ENCODE data around the gene FZD8. TPM values are rescaled to one million over a fixed set of nuclear protein-coding genes. Genes with fewer than 3 reads are reported as not detected.

FZD8 gene
- total RNA-seq, 1 donor from 2014 or later: 35.5 TPM

DNA sequence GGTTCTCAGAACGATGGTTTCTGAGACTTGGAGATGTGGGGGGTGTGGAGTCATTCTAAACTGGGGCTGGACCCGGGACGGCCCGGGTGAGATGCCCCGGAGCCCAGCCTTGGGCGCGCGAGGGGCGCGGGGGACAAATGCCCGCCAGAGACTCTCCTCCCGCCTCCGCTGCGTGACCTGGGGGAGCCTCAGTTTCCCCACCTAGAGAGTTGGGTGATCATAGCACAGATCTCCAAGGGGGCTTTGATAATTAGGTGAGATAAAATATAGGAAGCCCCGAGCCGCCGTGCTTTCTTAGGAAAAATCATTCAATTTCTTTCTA, 658 bp upstream of the FZD8 start:
- H3K27ac ChIP-seq (ENCODE audit: low read depth, low read length): peak overlapping the region; percentile 52
- no peaks in the 10 kb centered on the region for H3K27me3 ChIP-seq (ENCODE audit: control insufficient read depth in 3 of 3, insufficient read depth in 3 of 3, low read length in 3 of 3)
- peaks cover 20 to 28% (median 22%) of the 10 kb centered on the region in 3 donors for H3K4me1 ChIP-seq (ENCODE audit: control insufficient read depth in 3 of 3, insufficient read depth in 3 of 3, low read length in 3 of 3)
- H3K36me3 ChIP-seq (ENCODE audit: control insufficient read depth in 3 of 3, insufficient read depth in 3 of 3, low read length in 3 of 3): peaks cover 0 to 2% (median 2%) of the 10 kb centered on the region in 3 donors
- peak overlapping the region; percentile 90 to 93 (median 91) for H3K4me3 ChIP-seq (ENCODE audit: low read length in 3 of 3)
- H3K9ac ChIP-seq (ENCODE audit: low read depth in 1 of 3, low read length in 3 of 3): peak overlapping the region; percentile 63 to 79 (median 75)
- no peaks in the 10 kb centered on the region for H3K9me3 ChIP-seq (ENCODE audit: control insufficient read depth in 3 of 3, low read length in 3 of 3)

DNA sequence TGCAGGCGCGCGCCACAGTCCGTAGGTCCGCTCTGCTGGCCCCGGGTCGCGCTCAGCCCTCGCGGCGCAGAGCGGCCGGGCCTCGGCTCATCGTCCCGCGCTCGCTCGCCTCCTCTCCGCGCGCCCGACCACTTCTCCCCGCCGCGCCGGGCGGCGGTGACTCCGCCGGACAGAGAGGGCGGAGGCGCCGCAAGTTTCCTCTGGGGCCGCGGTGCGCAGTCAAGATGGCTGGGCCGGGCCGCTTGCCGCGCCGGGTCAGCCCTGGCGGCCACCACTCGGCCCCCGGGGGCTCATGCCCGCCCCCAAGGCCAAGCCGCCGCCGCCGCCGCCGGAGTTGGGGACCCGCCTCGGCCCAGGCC, 441 bp downstream of the FZD8 start:
- Histone ChIP-seq H3K9me3 (ENCODE audit: control insufficient read depth in 3 of 3, low read length in 3 of 3) (no peaks in the 10 kb centered on the region), H3K27me3 (ENCODE audit: control insufficient read depth in 3 of 3, insufficient read depth in 3 of 3, low read length in 3 of 3) (no peaks in the 10 kb centered on the region), H3K9ac (ENCODE audit: low read depth in 1 of 3, low read length in 3 of 3) (peak overlapping the region; percentile 72 to 86 (median 74)), H3K4me3 (ENCODE audit: low read length in 3 of 3) (peak overlapping the region; percentile 90 to 93 (median 91)), H3K36me3 (ENCODE audit: control insufficient read depth in 3 of 3, insufficient read depth in 3 of 3, low read length in 3 of 3) (peaks cover 0 to 2% (median 2%) of the 10 kb centered on the region in 3 donors), H3K4me1 (ENCODE audit: control insufficient read depth in 3 of 3, insufficient read depth in 3 of 3, low read length in 3 of 3) (peaks cover 20 to 28% (median 22%) of the 10 kb centered on the region in 3 donors), H3K27ac (ENCODE audit: low read depth, low read length) (peak overlapping the region; percentile 75)

DNA sequence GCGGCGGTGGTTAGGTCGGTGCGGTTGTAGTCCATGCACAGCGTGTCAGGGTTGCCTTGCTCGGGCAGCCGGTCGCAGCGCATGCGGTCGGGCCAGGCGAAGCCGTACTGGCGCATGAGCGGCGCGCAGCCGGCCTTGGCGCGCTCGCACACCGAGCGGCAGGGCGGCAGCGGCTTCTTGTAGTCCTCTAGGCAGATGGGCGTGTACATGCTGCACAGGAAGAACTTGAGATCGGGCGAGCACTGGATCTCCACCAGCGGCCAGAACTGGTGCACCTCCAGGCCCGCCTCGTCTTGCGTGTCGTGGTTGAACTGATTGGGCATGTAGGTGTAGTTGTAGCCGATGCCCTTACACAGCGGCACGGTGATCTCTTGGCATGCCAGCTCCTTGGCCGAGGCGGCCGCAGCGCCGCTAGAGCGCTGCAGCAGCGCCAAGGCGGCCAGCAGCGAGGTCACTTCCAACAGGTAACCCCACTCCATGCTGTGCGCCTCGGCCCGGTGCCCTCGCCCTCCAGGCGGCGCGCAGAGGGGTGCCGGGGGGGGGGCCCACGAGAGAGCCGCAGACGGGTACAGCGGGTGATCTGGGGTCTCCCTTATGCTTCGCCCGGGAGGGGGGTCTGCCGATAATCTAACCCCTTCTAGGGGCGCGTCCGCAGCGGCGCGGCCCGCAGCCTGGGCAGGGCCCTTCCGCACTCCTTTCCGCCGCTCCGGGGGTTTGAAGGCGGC, 983 bp downstream of the FZD8 start:
- Histone ChIP-seq H3K36me3 (ENCODE audit: control insufficient read depth in 3 of 3, insufficient read depth in 3 of 3, low read length in 3 of 3) (peaks cover 0 to 2% (median 2%) of the 10 kb centered on the region in 3 donors), H3K27me3 (ENCODE audit: control insufficient read depth in 3 of 3, insufficient read depth in 3 of 3, low read length in 3 of 3) (no peaks in the 10 kb centered on the region), H3K9ac (ENCODE audit: low read depth in 1 of 3, low read length in 3 of 3) (peak overlapping the region; percentile 72 to 86 (median 74)), H3K4me3 (ENCODE audit: low read length in 3 of 3) (peak overlapping the region; percentile 80 to 93 (median 91)), H3K27ac (ENCODE audit: low read depth, low read length) (peak overlapping the region; percentile 75), H3K9me3 (ENCODE audit: control insufficient read depth in 3 of 3, low read length in 3 of 3) (no peaks in the 10 kb centered on the region), H3K4me1 (ENCODE audit: control insufficient read depth in 3 of 3, insufficient read depth in 3 of 3, low read length in 3 of 3) (peaks cover 20 to 28% (median 22%) of the 10 kb centered on the region in 3 donors)

DNA sequence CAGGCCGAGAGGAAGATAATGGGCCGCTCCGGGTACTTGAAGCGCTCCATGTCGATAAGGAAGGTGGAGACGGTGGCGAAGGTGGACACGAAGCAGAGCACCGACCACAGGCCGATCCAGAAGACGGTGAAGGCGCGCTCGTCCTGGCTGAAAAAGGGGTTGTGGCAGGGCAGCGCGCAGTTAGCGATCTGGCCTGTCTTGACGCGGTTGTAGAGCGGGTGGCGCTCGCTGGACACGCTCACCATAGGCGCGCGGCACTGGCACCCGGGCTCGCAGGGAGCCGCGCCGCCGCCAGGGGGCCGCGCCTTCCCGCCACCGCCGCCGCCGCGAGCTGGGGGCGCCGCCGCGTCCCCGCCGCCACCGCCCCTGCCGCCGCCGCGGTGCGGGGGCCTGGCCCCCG, 1.6 kb downstream of the FZD8 start:
- Histone ChIP-seq H3K36me3 (ENCODE audit: control insufficient read depth in 3 of 3, insufficient read depth in 3 of 3, low read length in 3 of 3) (peaks cover 0 to 2% (median 2%) of the 10 kb centered on the region in 3 donors), H3K4me3 (ENCODE audit: low read length in 3 of 3) (peak overlapping the region; percentile 75 to 85 (median 77)), H3K27me3 (ENCODE audit: control insufficient read depth in 3 of 3, insufficient read depth in 3 of 3, low read length in 3 of 3) (no peaks in the 10 kb centered on the region), H3K9ac (ENCODE audit: low read depth in 1 of 3, low read length in 3 of 3) (peak overlapping the region in 2 of 3 donors; percentile 57 to 74), H3K4me1 (ENCODE audit: control insufficient read depth in 3 of 3, insufficient read depth in 3 of 3, low read length in 3 of 3) (peaks cover 20 to 28% (median 24%) of the 10 kb centered on the region in 3 donors), H3K9me3 (ENCODE audit: control insufficient read depth in 3 of 3, low read length in 3 of 3) (no peaks in the 10 kb centered on the region), H3K27ac (ENCODE audit: low read depth, low read length) (no peak overlapping the region)

DNA sequence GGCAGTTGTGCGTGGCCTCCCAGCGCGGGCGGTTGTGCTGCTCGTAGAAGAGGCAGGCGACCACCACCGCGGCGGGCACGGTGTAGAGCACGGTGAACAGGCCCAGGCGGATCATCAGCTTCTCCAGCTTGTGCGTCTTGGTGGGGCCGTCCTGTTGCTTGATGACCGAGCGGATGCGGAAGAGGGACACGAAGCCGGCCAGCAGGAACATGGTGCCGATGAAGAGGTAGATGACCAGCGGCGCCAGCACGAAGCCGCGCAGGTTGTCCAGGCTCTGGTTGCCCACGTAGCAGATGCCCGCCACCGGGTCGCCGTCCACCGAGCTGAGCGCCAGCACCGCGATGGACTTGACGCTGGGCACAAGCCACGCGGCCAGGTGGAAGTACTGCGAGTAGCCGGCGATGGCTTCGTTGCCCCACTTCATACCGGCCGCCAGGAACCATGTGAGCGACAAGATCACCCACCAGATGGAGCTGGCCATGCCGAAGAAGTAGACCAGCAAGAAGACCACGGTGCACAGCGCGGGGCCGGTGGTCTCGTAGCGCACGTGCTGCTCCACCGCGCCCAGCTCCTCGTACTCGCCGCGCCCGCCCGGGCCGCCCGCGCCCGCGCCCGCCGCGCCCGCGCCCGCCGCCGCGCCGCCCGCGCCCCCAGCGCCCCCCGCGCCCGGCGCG, 2.2 kb downstream of the FZD8 start:
- Histone ChIP-seq H3K27ac (ENCODE audit: low read depth, low read length) (no peak overlapping the region), H3K27me3 (ENCODE audit: control insufficient read depth in 3 of 3, insufficient read depth in 3 of 3, low read length in 3 of 3) (no peaks in the 10 kb centered on the region), H3K9ac (ENCODE audit: low read depth in 1 of 3, low read length in 3 of 3) (peak overlapping the region in 2 of 3 donors; percentile 4 to 74), H3K36me3 (ENCODE audit: control insufficient read depth in 3 of 3, insufficient read depth in 3 of 3, low read length in 3 of 3) (peaks cover 0 to 2% (median 2%) of the 10 kb centered on the region in 3 donors), H3K9me3 (ENCODE audit: control insufficient read depth in 3 of 3, low read length in 3 of 3) (no peaks in the 10 kb centered on the region), H3K4me3 (ENCODE audit: low read length in 3 of 3) (peak overlapping the region; percentile 48 to 85 (median 77)), H3K4me1 (ENCODE audit: control insufficient read depth in 3 of 3, insufficient read depth in 3 of 3, low read length in 3 of 3) (peaks cover 20 to 28% (median 24%) of the 10 kb centered on the region in 3 donors)

DNA sequence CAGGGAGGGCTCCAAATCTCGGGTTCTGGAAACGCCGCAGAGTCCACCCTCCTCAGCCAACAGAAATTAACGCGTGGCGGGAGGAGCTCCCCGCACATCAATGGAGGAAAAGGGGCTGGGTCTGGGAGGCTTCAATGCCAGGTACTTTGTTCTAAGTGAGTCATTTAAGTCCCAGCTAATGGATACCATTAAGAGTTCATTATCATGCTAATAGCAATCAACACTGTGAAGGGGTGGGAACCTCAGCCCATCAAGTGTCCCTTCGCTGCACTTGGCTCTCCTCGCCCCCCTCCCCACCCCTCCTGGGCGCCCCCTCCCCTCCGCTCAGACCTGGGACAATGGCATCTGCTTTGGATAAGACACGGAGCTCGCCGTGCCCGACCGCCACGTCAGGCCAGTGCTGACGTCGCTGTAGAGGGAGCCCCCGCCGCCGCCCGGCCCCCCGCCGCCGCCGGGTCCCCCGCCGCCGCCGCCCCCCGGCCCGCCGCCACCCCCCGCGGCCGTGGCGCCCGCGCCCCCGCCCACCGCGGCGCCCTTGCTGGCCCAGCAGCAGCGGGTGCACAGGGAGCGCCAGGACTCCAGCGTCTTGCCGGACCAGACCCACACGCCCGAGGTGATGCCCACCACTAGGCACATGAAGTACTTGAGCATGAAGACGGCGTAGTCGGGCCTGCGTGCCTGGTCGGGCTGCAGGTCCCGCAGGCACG, 2.9 kb downstream of the FZD8 start:
- Histone ChIP-seq H3K9ac (ENCODE audit: low read depth in 1 of 3, low read length in 3 of 3) (peak overlapping the region in 1 of 3 donors; percentile 10), H3K9me3 (ENCODE audit: control insufficient read depth in 3 of 3, low read length in 3 of 3) (no peaks in the 10 kb centered on the region), H3K27me3 (ENCODE audit: control insufficient read depth in 3 of 3, insufficient read depth in 3 of 3, low read length in 3 of 3) (no peaks in the 10 kb centered on the region), H3K36me3 (ENCODE audit: control insufficient read depth in 3 of 3, insufficient read depth in 3 of 3, low read length in 3 of 3) (peaks cover 0 to 2% (median 2%) of the 10 kb centered on the region in 3 donors), H3K27ac (ENCODE audit: low read depth, low read length) (no peak overlapping the region), H3K4me3 (ENCODE audit: low read length in 3 of 3) (peak overlapping the region; percentile 48 to 77 (median 68)), H3K4me1 (ENCODE audit: control insufficient read depth in 3 of 3, insufficient read depth in 3 of 3, low read length in 3 of 3) (peaks cover 19 to 24% (median 20%) of the 10 kb centered on the region in 3 donors)

DNA sequence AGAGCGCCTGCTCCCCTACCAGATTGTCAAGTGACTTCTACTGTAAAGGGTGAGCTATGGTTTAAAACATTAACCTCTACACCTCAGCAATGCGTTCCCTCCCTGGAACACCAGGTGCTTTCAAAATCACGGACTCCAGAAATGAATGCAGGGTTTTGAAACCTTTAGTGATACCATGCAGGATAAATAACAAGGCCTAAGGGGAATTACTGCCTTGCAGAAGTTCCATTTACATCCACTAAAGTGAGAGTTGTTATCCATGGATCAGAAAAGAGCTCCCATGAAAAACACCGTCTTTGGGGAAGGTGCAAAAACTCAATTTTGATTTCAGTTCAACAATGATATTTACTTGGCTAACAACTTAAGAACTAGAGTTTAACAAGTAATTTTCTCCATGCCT, 4.0 kb downstream of the FZD8 start:
- Histone ChIP-seq H3K9me3 (ENCODE audit: control insufficient read depth in 3 of 3, low read length in 3 of 3) (no peaks in the 10 kb centered on the region), H3K36me3 (ENCODE audit: control insufficient read depth in 3 of 3, insufficient read depth in 3 of 3, low read length in 3 of 3) (peaks cover 0 to 2% (median 2%) of the 10 kb centered on the region in 3 donors), H3K9ac (ENCODE audit: low read depth in 1 of 3, low read length in 3 of 3) (no peak overlapping the region), H3K27me3 (ENCODE audit: control insufficient read depth in 3 of 3, insufficient read depth in 3 of 3, low read length in 3 of 3) (no peaks in the 10 kb centered on the region), H3K27ac (ENCODE audit: low read depth, low read length) (no peak overlapping the region), H3K4me3 (ENCODE audit: low read length in 3 of 3) (no peak overlapping the region), H3K4me1 (ENCODE audit: control insufficient read depth in 3 of 3, insufficient read depth in 3 of 3, low read length in 3 of 3) (peaks cover 15 to 19% (median 16%) of the 10 kb centered on the region in 3 donors)

DNA sequence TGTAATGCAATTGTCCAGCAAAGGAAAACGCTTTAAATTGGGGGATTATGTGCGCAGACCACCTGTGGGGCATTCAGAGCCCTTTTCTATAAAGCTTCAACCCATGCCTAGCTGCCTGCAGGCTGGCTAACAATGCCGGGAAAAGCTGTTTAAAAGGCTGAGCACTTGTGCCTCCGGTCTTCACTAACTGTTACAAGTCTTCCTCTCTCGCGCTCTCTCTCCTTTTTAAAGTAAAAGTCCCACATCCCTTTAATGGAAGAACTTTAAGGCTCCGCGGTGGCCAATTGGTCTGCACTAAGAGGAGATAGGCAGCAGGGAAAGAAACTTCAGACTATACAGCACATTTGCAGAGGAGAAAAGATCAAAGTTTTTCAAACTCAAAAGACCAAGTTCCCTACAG, 4.6 kb downstream of the FZD8 start:
- H3K4me3 ChIP-seq (ENCODE audit: low read length in 3 of 3): no peak overlapping the region

DNA sequence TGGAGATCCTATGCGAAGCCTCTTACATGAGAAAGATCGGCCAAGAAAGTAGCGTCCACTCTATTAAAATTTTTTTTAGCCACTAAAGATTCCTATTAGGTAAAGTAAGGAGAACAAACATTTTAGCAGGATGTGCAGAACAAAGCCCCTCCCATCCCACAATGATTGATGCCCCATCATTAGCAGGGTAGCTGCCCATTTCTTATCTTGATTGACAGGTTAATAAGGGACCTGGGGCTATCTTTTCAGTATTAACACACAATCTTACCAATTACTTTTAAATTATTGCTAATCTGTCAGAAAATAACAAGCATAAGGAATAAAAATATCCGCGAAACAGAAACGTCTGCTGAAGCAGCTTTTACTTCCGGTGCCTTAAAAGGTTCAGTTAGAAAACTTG, 5.1 kb downstream of the FZD8 start:
- H3K4me1 ChIP-seq (ENCODE audit: control insufficient read depth in 3 of 3, insufficient read depth in 3 of 3, low read length in 3 of 3): peaks cover 10 to 13% (median 10%) of the 10 kb centered on the region in 3 donors
- H3K27ac ChIP-seq (ENCODE audit: low read depth, low read length): no peak overlapping the region
- H3K4me3 ChIP-seq (ENCODE audit: low read length in 3 of 3): no peak overlapping the region
- peaks cover 0 to 2% (median 2%) of the 10 kb centered on the region in 3 donors for H3K36me3 ChIP-seq (ENCODE audit: control insufficient read depth in 3 of 3, insufficient read depth in 3 of 3, low read length in 3 of 3)
- no peak overlapping the region for H3K9ac ChIP-seq (ENCODE audit: low read depth in 1 of 3, low read length in 3 of 3)
- no peaks in the 10 kb centered on the region for H3K27me3 ChIP-seq (ENCODE audit: control insufficient read depth in 3 of 3, insufficient read depth in 3 of 3, low read length in 3 of 3)
- no peaks in the 10 kb centered on the region for H3K9me3 ChIP-seq (ENCODE audit: control insufficient read depth in 3 of 3, low read length in 3 of 3)

More for the DNA sequence above, 4.6 kb downstream of the FZD8 start:
- Histone ChIP-seq H3K27ac (ENCODE audit: low read depth, low read length) (no peak overlapping the region), H3K36me3 (ENCODE audit: control insufficient read depth in 3 of 3, insufficient read depth in 3 of 3, low read length in 3 of 3) (peaks cover 0 to 2% (median 2%) of the 10 kb centered on the region in 3 donors), H3K9me3 (ENCODE audit: control insufficient read depth in 3 of 3, low read length in 3 of 3) (no peaks in the 10 kb centered on the region), H3K27me3 (ENCODE audit: control insufficient read depth in 3 of 3, insufficient read depth in 3 of 3, low read length in 3 of 3) (no peaks in the 10 kb centered on the region), H3K4me1 (ENCODE audit: control insufficient read depth in 3 of 3, insufficient read depth in 3 of 3, low read length in 3 of 3) (peaks cover 12 to 13% (median 12%) of the 10 kb centered on the region in 3 donors), H3K9ac (ENCODE audit: low read depth in 1 of 3, low read length in 3 of 3) (no peak overlapping the region)
